Neuronal stem cell (in vitro differentiated cells): Measurements from ENCODE around the gene COTL1.

ENCODE experiments used
- DNase-seq: peaks from one replicate; pipeline ENCODE4 v3.0.0-alpha.2; 2013; ENCODE audit warnings: low spot score
- H2AFZ ChIP-seq: one replicate; pipeline ENCODE4 v1.6.1; 2013; ENCODE audit warnings: mild to moderate bottlenecking, low read length, inconsistent platforms
- H2AK5ac ChIP-seq: 2 replicates; pipeline ENCODE4 v1.6.1; 2013; ENCODE audit warnings: low read depth, mild to moderate bottlenecking, inconsistent platforms, low read length, moderate library complexity, mixed read lengths
- H2BK120ac ChIP-seq: 2 replicates; pipeline ENCODE4 v1.6.1; 2013; ENCODE audit warnings: low read depth, mild to moderate bottlenecking, inconsistent platforms, low read length, moderate library complexity, mixed read lengths
- H2BK12ac ChIP-seq: one replicate; pipeline ENCODE4 v1.6.1; 2013; ENCODE audit warnings: low read length, inconsistent platforms
- H2BK15ac ChIP-seq: 2 replicates; pipeline ENCODE4 v1.6.1; 2013; ENCODE audit warnings: mild to moderate bottlenecking, low read length, inconsistent platforms, mixed read lengths
- H2BK5ac ChIP-seq: one replicate; pipeline ENCODE4 v1.6.1; 2013; ENCODE audit warnings: inconsistent platforms, mild to moderate bottlenecking, low read length, moderate library complexity
- H3K14ac ChIP-seq: one replicate; pipeline ENCODE4 v1.6.1; 2013; ENCODE audit warnings: low read length, inconsistent platforms
- H3K18ac ChIP-seq: 2 replicates; pipeline ENCODE4 v1.6.1; 2013; ENCODE audit warnings: low read length, inconsistent platforms
- H3K23ac ChIP-seq: 2 replicates; pipeline ENCODE4 v1.6.1; 2013; ENCODE audit warnings: low read depth, mild to moderate bottlenecking, mixed read lengths, low read length, inconsistent platforms; ENCODE audit not compliant: poor library complexity
- H3K27ac ChIP-seq: replicated peaks from 3 replicates; pipeline ENCODE4 v1.5.1; 2013; ENCODE audit warnings: low read length, inconsistent platforms
- H3K27me3 ChIP-seq, 3 experiments: 2 replicates each; pipeline ENCODE4 v1.6.1; 2013; ENCODE audit warnings: low read length in 3 of 3, mild to moderate bottlenecking in 2 of 3, inconsistent platforms in 1 of 3, low read depth in 1 of 3, mixed read lengths in 1 of 3, moderate library complexity in 1 of 3; ENCODE audit not compliant: control insufficient read depth in 3 of 3, insufficient read depth in 3 of 3
- H3K36me3 ChIP-seq, 2 donors: replicated peaks in 1 of 2; 2 replicates each; pipeline ENCODE4 v1.6.1; 2013; ENCODE audit warnings: low read length in 2 of 2; ENCODE audit not compliant: control insufficient read depth in 2 of 2, insufficient read depth in 2 of 2
- H3K4ac ChIP-seq: 2 replicates; pipeline ENCODE4 v1.6.1; 2013; ENCODE audit warnings: inconsistent platforms, mild to moderate bottlenecking, low read length, moderate library complexity
- H3K4me1 ChIP-seq, 2 donors: 1 replicate in 1 of 2; 2 replicates in 1 of 2; pipeline ENCODE4 v1.6.1; 2013; ENCODE audit warnings: low read length in 2 of 2, low read depth in 1 of 2; ENCODE audit not compliant: control insufficient read depth in 2 of 2, insufficient read depth in 1 of 2
- H3K4me2 ChIP-seq: one replicate; pipeline ENCODE4 v1.6.1; 2013; ENCODE audit warnings: mild to moderate bottlenecking, low read length, inconsistent platforms; ENCODE audit not compliant: insufficient read depth, poor library complexity, severe bottlenecking
- H3K4me3 ChIP-seq, 2 donors: 2 replicates each; pipeline ENCODE4 v1.5.1; 2013; ENCODE audit warnings: low read length in 2 of 2, mild to moderate bottlenecking in 2 of 2, inconsistent platforms in 1 of 2, moderate library complexity in 1 of 2
- H3K79me1 ChIP-seq: one replicate; pipeline ENCODE4 v1.6.1; 2013; ENCODE audit warnings: low read depth, mild to moderate bottlenecking, inconsistent platforms, low read length, moderate library complexity
- H3K9ac ChIP-seq: one replicate; pipeline ENCODE4 v1.6.1; 2013; ENCODE audit warnings: mild to moderate bottlenecking, low read depth, low read length, inconsistent platforms; ENCODE audit not compliant: poor library complexity
- H3K9me3 ChIP-seq, 2 donors: replicated peaks in 1 of 2; 2 replicates each; pipeline versions ENCODE3 to v1.6.1; 2013; ENCODE audit warnings: low read length in 2 of 2, mild to moderate bottlenecking in 2 of 2, inconsistent platforms in 1 of 2, low read depth in 1 of 2, mixed read lengths in 1 of 2, moderate library complexity in 1 of 2; ENCODE audit not compliant: control insufficient read depth in 2 of 2, insufficient read depth in 1 of 2
- H4K8ac ChIP-seq: one replicate; pipeline ENCODE4 v1.6.1; 2013; ENCODE audit warnings: low read depth, mild to moderate bottlenecking, inconsistent platforms, low read length, moderate library complexity
- H4K91ac ChIP-seq: one replicate; pipeline ENCODE4 v1.6.1; 2013; ENCODE audit warnings: low read length, low read depth, mild to moderate bottlenecking, inconsistent platforms; ENCODE audit not compliant: poor library complexity
- WGBS, 2 donors: extraction: QIAGEN DNeasy Blood & Tissue Kit; methylation state at CpG; one replicate each; pipeline ENCODE4 v1.1.7; 2013; ENCODE audit warnings: missing lambda C conversion rate in 2 of 2, mixed read lengths in 1 of 2; ENCODE audit not compliant: insufficient read length in 2 of 2, insufficient replicate concordance in 1 of 2; ENCODE audit errors: extremely low coverage in 2 of 2; 5-methylcytosine and 5-hydroxymethylcytosine counted together

Gene COTL1

GRCh38 chr16:84534815-84535214, 83.1 kb downstream of the COTL1 start:
- peak overlapping the region; percentile 18 for H4K91ac ChIP-seq
- H3K4me1 ChIP-seq, result peaks cover 39 to 54% of the 10 kb centered on the region in 2 donors
- WGBS, 2 donors, result 100% methylated on average over 1 of the region's 5 CpGs; no CpG with 5 or more reads in 1 of the 2 donors
- H2BK5ac ChIP-seq, result peak overlapping the region; percentile 13
- peak overlapping the region; percentile 68 for H2BK120ac ChIP-seq
- no peaks in the 10 kb centered on the region for H3K27me3 ChIP-seq
- H3K27ac ChIP-seq, result no peak overlapping the region
- no peak overlapping the region for H3K9ac ChIP-seq
- H4K8ac ChIP-seq, result no peak overlapping the region
- no peak overlapping the region for H3K4ac ChIP-seq
- H3K4me3 ChIP-seq, result no peak overlapping the region
- no peak for DNase-seq
- no peak overlapping the region for H2BK15ac ChIP-seq
- no peak overlapping the region for H3K14ac ChIP-seq
- H3K4me2 ChIP-seq, result no peak overlapping the region
- no peak overlapping the region for H2BK12ac ChIP-seq
- peak overlapping the region; percentile 47 for H2AK5ac ChIP-seq
- H3K79me1 ChIP-seq, result no peaks in the 10 kb centered on the region
- H3K23ac ChIP-seq, result no peak overlapping the region
- H3K36me3 ChIP-seq, result peaks cover 0 to 2% of the 10 kb centered on the region in 2 donors
- no peak overlapping the region for H2AFZ ChIP-seq
- peaks cover 7 to 8% of the 10 kb centered on the region in 2 donors for H3K9me3 ChIP-seq
- H3K18ac ChIP-seq, result peak overlapping the region; percentile 36

GRCh38 chr16:84532855-84533486, 84.9 kb downstream of the COTL1 start:
- H3K36me3 ChIP-seq, result no peaks in the 10 kb centered on the region
- H3K4me2 ChIP-seq, result no peak overlapping the region
- no peak overlapping the region for H4K8ac ChIP-seq
- no peak overlapping the region for H2BK120ac ChIP-seq
- peak overlapping the region; percentile 14 for H2BK5ac ChIP-seq
- H3K9me3 ChIP-seq, result peaks cover 16 to 18% of the 10 kb centered on the region in 2 donors
- H3K9ac ChIP-seq, result no peak overlapping the region
- H4K91ac ChIP-seq, result no peak overlapping the region
- peak overlapping the region; percentile 57 for H2AFZ ChIP-seq
- WGBS, 2 donors, result no CpG with 5 or more reads among the region's 11 CpGs
- H3K23ac ChIP-seq, result no peak overlapping the region
- H3K27me3 ChIP-seq, result no peaks in the 10 kb centered on the region
- no peak for DNase-seq
- H3K4me3 ChIP-seq, result no peak overlapping the region
- peak overlapping the region; percentile 76 for H3K18ac ChIP-seq
- peaks cover 37 to 47% of the 10 kb centered on the region in 2 donors for H3K4me1 ChIP-seq
- no peak overlapping the region for H2AK5ac ChIP-seq
- peak overlapping the region; percentile 96 for H3K27ac ChIP-seq
- no peak overlapping the region for H3K14ac ChIP-seq
- H3K79me1 ChIP-seq, result no peaks in the 10 kb centered on the region
- no peak overlapping the region for H3K4ac ChIP-seq
- no peak overlapping the region for H2BK15ac ChIP-seq
- H2BK12ac ChIP-seq, result no peak overlapping the region

GRCh38 chr16:84532291-84532724, 85.6 kb downstream of the COTL1 start:
- H3K79me1 ChIP-seq, result no peaks in the 10 kb centered on the region
- H2AFZ ChIP-seq, result peak overlapping the region; percentile 57
- no peak overlapping the region for H3K14ac ChIP-seq
- H3K27me3 ChIP-seq, result no peaks in the 10 kb centered on the region
- peak overlapping the region; percentile 14 for H2BK5ac ChIP-seq
- H3K9ac ChIP-seq, result no peak overlapping the region
- no peaks in the 10 kb centered on the region for H3K36me3 ChIP-seq
- WGBS, 2 donors, result no CpG with 5 or more reads among the region's 10 CpGs
- H2BK120ac ChIP-seq, result no peak overlapping the region
- peaks cover 31 to 45% of the 10 kb centered on the region in 2 donors for H3K4me1 ChIP-seq
- H2BK15ac ChIP-seq, result no peak overlapping the region
- no peak overlapping the region for H3K18ac ChIP-seq
- no peak overlapping the region for H2BK12ac ChIP-seq
- H4K91ac ChIP-seq, result no peak overlapping the region
- peak; percentile 85 for DNase-seq
- H3K23ac ChIP-seq, result no peak overlapping the region
- no peak overlapping the region for H4K8ac ChIP-seq
- H3K4me2 ChIP-seq, result no peak overlapping the region
- peaks cover 16 to 18% of the 10 kb centered on the region in 2 donors for H3K9me3 ChIP-seq
- H3K4me3 ChIP-seq, result no peak overlapping the region
- no peak overlapping the region for H2AK5ac ChIP-seq
- H3K4ac ChIP-seq, result no peak overlapping the region
- H3K27ac ChIP-seq, result peak overlapping the region; percentile 96

GRCh38 chr16:84531671-84532111, 86.2 kb downstream of the COTL1 start:
- H2AK5ac ChIP-seq, result peak overlapping the region; percentile 5
- H3K27me3 ChIP-seq, result no peaks in the 10 kb centered on the region
- no CpG with 5 or more reads among the region's 9 CpGs for whole genome bisulfite sequencing, 2 donors
- H4K8ac ChIP-seq, result no peak overlapping the region
- H3K18ac ChIP-seq, result peak overlapping the region; percentile 44
- H2AFZ ChIP-seq, result no peak overlapping the region
- peaks cover 35 to 44% of the 10 kb centered on the region in 2 donors for H3K4me1 ChIP-seq
- H2BK120ac ChIP-seq, result peak overlapping the region; percentile 10
- no peaks in the 10 kb centered on the region for H3K79me1 ChIP-seq
- peak; percentile 36 for DNase-seq
- peak overlapping the region; percentile 1 for H4K91ac ChIP-seq
- H2BK12ac ChIP-seq, result peak overlapping the region; percentile 8
- peak overlapping the region; percentile 80 for H2BK5ac ChIP-seq
- peaks cover 16 to 18% of the 10 kb centered on the region in 2 donors for H3K9me3 ChIP-seq
- no peak overlapping the region for H3K23ac ChIP-seq
- H3K27ac ChIP-seq, result peak overlapping the region; percentile 96
- H3K36me3 ChIP-seq, result no peaks in the 10 kb centered on the region
- no peak overlapping the region for H3K4me3 ChIP-seq
- no peak overlapping the region for H2BK15ac ChIP-seq
- no peak overlapping the region for H3K14ac ChIP-seq
- no peak overlapping the region for H3K9ac ChIP-seq
- no peak overlapping the region for H3K4me2 ChIP-seq
- no peak overlapping the region for H3K4ac ChIP-seq
